ENCODE measurements around the gene NR3C2.
A peak's percentile ranks its signal among the peaks of the same experiment; 100 is the strongest.
"Not testable (repeated sequence)": the region's sequence is repeated elsewhere in the genome, so short reads cannot be mapped to it uniquely, and the experiment has no call there.

The NR3C2 gene

GRCh38 chr4:148112231-148112982 lies 329.8 kb downstream of the NR3C2 start:
- DNase-seq (ENCODE audit: low read depth) = peak; percentile 78

GRCh38 chr4:148110169-148110568 lies 332.0 kb downstream of the NR3C2 start:
- no peak for DNase-seq (ENCODE audit: low read depth)

GRCh38 chr4:148109216-148109615 lies 333.0 kb downstream of the NR3C2 start:
- DNase-seq (ENCODE audit: low read depth) = no peak

- DNase-seq (ENCODE audit: low read depth) = no peak
Measured at GRCh38 chr4:148108766-148109165, 333.4 kb downstream of the NR3C2 start.

GRCh38 chr4:148103597-148104355 lies 338.4 kb downstream of the NR3C2 start:
- DNase-seq (ENCODE audit: low read depth) = peak; percentile 29

- DNase-seq (ENCODE audit: low read depth) = no peak
Measured at GRCh38 chr4:148101790-148102189, 340.4 kb downstream of the NR3C2 start.

GRCh38 chr4:148101235-148101634 lies 341.0 kb downstream of the NR3C2 start:
- no peak for DNase-seq (ENCODE audit: low read depth)

GRCh38 chr4:148097801-148098200 lies 344.4 kb downstream of the NR3C2 start:
- no peak for DNase-seq (ENCODE audit: low read depth)

GRCh38 chr4:148095346-148095923 lies 346.8 kb downstream of the NR3C2 start:
- no peak for DNase-seq (ENCODE audit: low read depth)

- DNase-seq (ENCODE audit: low read depth) = no peak
Measured at GRCh38 chr4:148094149-148094548, 348.1 kb downstream of the NR3C2 start.

- no peak for DNase-seq (ENCODE audit: low read depth)
Measured at GRCh38 chr4:148093065-148093464, 349.1 kb downstream of the NR3C2 start.

- no peak for DNase-seq (ENCODE audit: low read depth)
Measured at GRCh38 chr4:148092316-148093014, 349.7 kb downstream of the NR3C2 start.

- no peak for DNase-seq (ENCODE audit: low read depth)
Measured at GRCh38 chr4:148091896-148092295, 350.3 kb downstream of the NR3C2 start.

- DNase-seq (ENCODE audit: low read depth) = no peak
Measured at GRCh38 chr4:148090503-148091476, 351.4 kb downstream of the NR3C2 start.

GRCh38 chr4:148090029-148090428 lies 352.2 kb downstream of the NR3C2 start:
- no peak for DNase-seq (ENCODE audit: low read depth)

- DNase-seq (ENCODE audit: low read depth) = no peak
Measured at GRCh38 chr4:148089624-148090023, 352.6 kb downstream of the NR3C2 start.

- not testable (repeated sequence) for DNase-seq (ENCODE audit: low read depth)
Measured at GRCh38 chr4:148083073-148083472, 359.1 kb downstream of the NR3C2 start.

- no peak for DNase-seq (ENCODE audit: low read depth)
Measured at GRCh38 chr4:148081745-148082144, 360.5 kb downstream of the NR3C2 start.

GRCh38 chr4:148081267-148081666 lies 360.9 kb downstream of the NR3C2 start:
- DNase-seq (ENCODE audit: low read depth) = no peak

GRCh38 chr4:148079961-148080360 lies 362.3 kb downstream of the NR3C2 start:
- DNase-seq (ENCODE audit: low read depth) = no peak

- no peak for DNase-seq (ENCODE audit: low read depth)
Measured at GRCh38 chr4:148078061-148078460, 364.2 kb downstream of the NR3C2 start.
